ENCODE measurements around the gene SMC1B. TPM values are rescaled to one million over a fixed set of nuclear protein-coding genes. Genes with fewer than 3 reads are reported as not detected.
A peak's percentile ranks its signal among the peaks of the same experiment; 100 is the strongest.

The SMC1B gene
- total RNA-seq, 2 experiments from 2014 or later = not detected

GRCh38 chr22:45321827-45322226, 91.6 kb downstream of the SMC1B start:
- Mint-ChIP-seq H3K4me1 (ENCODE audit: low read depth) (peaks cover 82% of the 10 kb centered on the region), H3K36me3 (ENCODE audit: low read depth) (peaks cover 65% of the 10 kb centered on the region)

GRCh38 chr22:45320357-45320976, 92.9 kb downstream of the SMC1B start:
- H3K4me1 ChIP-seq (ENCODE audit: insufficient read depth, low read length) = peaks cover 85% of the 10 kb centered on the region
- no peaks in the 10 kb centered on the region for H3K9me3 ChIP-seq (ENCODE audit: control insufficient read depth in 1 of 2, insufficient read depth in 1 of 2, low read length in 2 of 2)
- no peaks in the 10 kb centered on the region for H3K27me3 Mint-ChIP-seq
- peak overlapping the region; percentile 84 for H3K4me3 Mint-ChIP-seq
- H3K36me3 ChIP-seq (ENCODE audit: insufficient read depth, low read length) = peaks cover 37% of the 10 kb centered on the region
- no peaks in the 10 kb centered on the region for H3K9me3 Mint-ChIP-seq
- ChIA-PET POLR2A (interaction anchor here (3.3 kb wide), 1 partner anchor 21 kb away, joined by 9 read pairs; no protein-coding TSS in a partner anchor), CTCF (interaction anchor here (1.0 kb wide), 1 partner anchor 51 kb away, joined by 3 read pairs; no protein-coding TSS in a partner anchor)
- peak in 1 of 14 experiments; percentile 52 for DNase-seq
- H3K27ac Mint-ChIP-seq = peak overlapping the region; percentile 95
- TF ChIP-seq CTCF (IDR thresholded peaks at IDR 0.05) = no peak
- peaks cover 94% of the 10 kb centered on the region for H3K4me1 Mint-ChIP-seq (ENCODE audit: low read depth)
- intact Hi-C loops (cut with DNase I, micrococcal nuclease) = no loop called here
- no peak overlapping the region for H3K4me3 ChIP-seq (ENCODE audit: low read length)
- H3K36me3 Mint-ChIP-seq (ENCODE audit: low read depth) = peaks cover 56% of the 10 kb centered on the region
- no peaks in the 10 kb centered on the region for H3K27me3 ChIP-seq (ENCODE audit: control insufficient read depth in 1 of 2, insufficient read depth in 2 of 2, low read length in 2 of 2)
- ATAC-seq (ENCODE audit: poor library complexity) = no peak
- peak overlapping the region; percentile 98 to 99 for H3K27ac ChIP-seq (ENCODE audit: low read depth in 1 of 2, low read length in 2 of 2)

More at GRCh38 chr22:45321827-45322226, 91.6 kb downstream of the SMC1B start:
- H3K9me3 Mint-ChIP-seq = no peaks in the 10 kb centered on the region
- H3K9me3 ChIP-seq (ENCODE audit: control insufficient read depth in 1 of 2, insufficient read depth in 1 of 2, low read length in 2 of 2) = no peaks in the 10 kb centered on the region
- no peak overlapping the region for H3K4me3 ChIP-seq (ENCODE audit: low read length)
- H3K4me1 ChIP-seq (ENCODE audit: insufficient read depth, low read length) = peaks cover 78% of the 10 kb centered on the region
- no peak overlapping the region for H3K27ac ChIP-seq (ENCODE audit: low read depth in 1 of 2, low read length in 2 of 2)
- H3K36me3 ChIP-seq (ENCODE audit: insufficient read depth, low read length) = peaks cover 45% of the 10 kb centered on the region
- peak overlapping the region; percentile 58 for H3K4me3 Mint-ChIP-seq
- H3K27ac Mint-ChIP-seq = peak overlapping the region; percentile 95
- peak in 2 of 14 experiments; percentile 14 to 30 for DNase-seq
- no peak for TF ChIP-seq CTCF (IDR thresholded peaks at IDR 0.05)
- H3K27me3 Mint-ChIP-seq = no peaks in the 10 kb centered on the region
- no peak for ATAC-seq (ENCODE audit: poor library complexity)
- no peaks in the 10 kb centered on the region for H3K27me3 ChIP-seq (ENCODE audit: control insufficient read depth in 1 of 2, insufficient read depth in 2 of 2, low read length in 2 of 2)
- intact Hi-C loops (cut with DNase I, micrococcal nuclease) = no loop called here
- ChIA-PET POLR2A (interaction anchor here (0.8 kb wide), 1 partner anchor 11 kb away, joined by 3 read pairs; no protein-coding TSS in a partner anchor), CTCF (no interaction called here)

- Mint-ChIP-seq H3K4me1 (ENCODE audit: low read depth) (peaks cover 97% of the 10 kb centered on the region), H3K9me3 (no peaks in the 10 kb centered on the region), H3K27me3 (no peaks in the 10 kb centered on the region), H3K27ac (peak overlapping the region; percentile 95), H3K4me3 (peak overlapping the region; percentile 84), H3K36me3 (ENCODE audit: low read depth) (peaks cover 44% of the 10 kb centered on the region)
- peaks cover 25% of the 10 kb centered on the region for H3K36me3 ChIP-seq (ENCODE audit: insufficient read depth, low read length)
- ChIA-PET POLR2A (interaction anchor here (1.0 to 3.3 kb wide), 5 partner anchors 10 to 23 kb away, joined by 5 to 24 read pairs (median 9); partner anchors contain the start of gene FAM118A), CTCF (interaction anchor here (0.7 to 1.0 kb wide), 2 partner anchors 50 to 118 kb away, joined by 3 read pairs; no protein-coding TSS in a partner anchor)
- peak overlapping the region; percentile 50 for H3K4me3 ChIP-seq (ENCODE audit: low read length)
- intact Hi-C loops (cut with DNase I, micrococcal nuclease) = loop anchor here (1.0 to 10.0 kb wide), 5 partner anchors 17 to 735 kb away; no protein-coding TSS in a partner anchor
- peak in 2 of 14 experiments; percentile 24 to 25 for DNase-seq
- H3K4me1 ChIP-seq (ENCODE audit: insufficient read depth, low read length) = peaks cover 87% of the 10 kb centered on the region
- TF ChIP-seq CTCF (IDR thresholded peaks at IDR 0.05) = no peak
- H3K27ac ChIP-seq (ENCODE audit: low read depth in 1 of 2, low read length in 2 of 2) = peak overlapping the region; percentile 98 to 99
- no peaks in the 10 kb centered on the region for H3K9me3 ChIP-seq (ENCODE audit: control insufficient read depth in 1 of 2, insufficient read depth in 1 of 2, low read length in 2 of 2)
- ATAC-seq (ENCODE audit: poor library complexity) = no peak
- no peaks in the 10 kb centered on the region for H3K27me3 ChIP-seq (ENCODE audit: control insufficient read depth in 1 of 2, insufficient read depth in 2 of 2, low read length in 2 of 2)
These were observed 94.1 kb downstream of the SMC1B start for GRCh38 chr22:45319324-45319685.
